CD4-positive, alpha-beta T cell treated with Interleukin-15 for 1 hour (primary cell): ENCODE measurements around the gene MCF2L.
"Not testable (repeated sequence)": the region's sequence is repeated elsewhere in the genome, so short reads cannot be mapped to it uniquely, and the experiment has no call there.

Experiments
- DNase-seq: peaks from one replicate; pipeline ENCODE4 v3.0.0-alpha.2; 2020

MCF2L gene

DNA sequence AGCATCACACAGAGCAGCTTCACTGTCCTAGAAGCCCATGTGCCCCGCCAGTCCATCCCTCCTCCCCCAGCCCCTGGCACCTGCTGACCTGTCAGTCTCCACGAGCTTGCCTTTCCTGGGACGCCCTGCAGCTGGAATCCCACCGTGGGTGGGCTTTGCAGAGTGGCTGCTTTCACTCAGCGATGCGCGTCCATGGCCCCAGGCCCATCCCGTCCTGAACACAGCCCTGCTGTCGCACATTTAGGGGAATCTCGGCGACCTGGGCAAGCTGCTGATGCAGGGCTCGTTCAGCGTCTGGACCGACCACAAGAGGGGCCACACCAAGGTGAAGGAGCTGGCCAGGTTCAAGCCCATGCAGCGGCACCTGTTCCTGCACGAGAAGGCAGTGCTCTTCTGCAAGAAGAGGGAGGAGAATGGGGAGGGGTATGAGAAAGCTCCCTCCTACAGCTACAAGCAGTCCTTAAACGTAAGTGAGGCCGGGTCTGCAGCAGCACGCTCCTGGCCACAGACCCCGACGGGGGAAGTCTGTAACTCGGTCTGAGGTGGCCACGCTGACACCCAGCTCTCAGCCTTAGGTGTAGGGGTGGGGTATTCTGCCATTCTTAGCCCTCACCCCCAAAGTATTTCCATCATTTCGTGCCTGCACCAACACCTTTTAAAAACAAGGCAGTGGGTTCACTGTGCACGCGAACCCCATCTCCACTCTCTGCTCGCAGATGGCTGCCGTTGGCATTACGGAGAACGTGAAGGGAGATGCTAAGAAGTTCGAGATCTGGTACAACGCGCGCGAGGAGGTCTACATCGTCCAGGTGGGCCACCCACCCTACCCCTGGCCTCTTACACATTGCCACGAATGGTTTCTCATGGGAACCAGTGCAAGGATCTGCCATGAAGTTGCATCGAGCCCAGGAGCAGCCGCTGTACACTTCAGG is 118.2 kb downstream of the MCF2L start:
- DNase-seq: no peak

DNA sequence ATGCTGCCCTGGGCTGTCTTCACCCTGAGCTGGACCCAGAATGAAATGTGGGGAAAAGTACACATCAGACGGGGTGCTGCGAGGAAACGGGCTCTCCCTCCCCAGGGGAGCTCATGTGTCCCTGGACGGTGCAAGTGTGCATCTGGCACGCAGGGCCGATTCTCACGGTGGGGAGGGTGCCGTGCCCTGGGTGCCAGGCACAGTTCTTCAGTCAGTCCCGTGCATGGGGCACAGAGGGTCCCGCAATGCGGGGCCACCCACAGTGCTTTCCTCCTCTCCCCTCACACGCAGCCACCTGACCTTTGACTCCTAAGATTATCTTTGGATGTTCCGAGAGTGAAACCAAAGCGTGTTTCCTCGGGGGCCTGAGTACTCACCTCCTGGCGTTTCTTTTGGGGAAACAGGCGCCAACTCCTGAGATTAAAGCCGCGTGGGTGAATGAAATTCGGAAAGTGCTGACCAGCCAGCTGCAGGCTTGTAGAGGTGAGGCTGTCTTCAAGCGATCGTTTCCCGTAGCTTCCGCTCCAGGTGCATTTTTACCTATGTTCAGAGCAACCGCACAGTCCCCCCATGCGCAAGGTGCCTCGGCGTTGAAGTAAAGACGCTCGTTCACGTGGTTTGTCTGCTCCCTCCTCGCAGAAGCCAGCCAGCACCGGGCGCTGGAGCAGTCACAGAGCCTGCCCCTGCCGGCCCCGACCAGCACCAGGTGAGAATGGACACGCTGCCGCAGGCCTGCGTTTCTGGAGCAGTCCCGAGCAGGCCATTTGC is 119.1 kb downstream of the MCF2L start:
- no peak for DNase-seq

GRCh38 chr13:113088691-113089020 is 119.6 kb downstream of the MCF2L start:
- DNase-seq: no peak

DNA sequence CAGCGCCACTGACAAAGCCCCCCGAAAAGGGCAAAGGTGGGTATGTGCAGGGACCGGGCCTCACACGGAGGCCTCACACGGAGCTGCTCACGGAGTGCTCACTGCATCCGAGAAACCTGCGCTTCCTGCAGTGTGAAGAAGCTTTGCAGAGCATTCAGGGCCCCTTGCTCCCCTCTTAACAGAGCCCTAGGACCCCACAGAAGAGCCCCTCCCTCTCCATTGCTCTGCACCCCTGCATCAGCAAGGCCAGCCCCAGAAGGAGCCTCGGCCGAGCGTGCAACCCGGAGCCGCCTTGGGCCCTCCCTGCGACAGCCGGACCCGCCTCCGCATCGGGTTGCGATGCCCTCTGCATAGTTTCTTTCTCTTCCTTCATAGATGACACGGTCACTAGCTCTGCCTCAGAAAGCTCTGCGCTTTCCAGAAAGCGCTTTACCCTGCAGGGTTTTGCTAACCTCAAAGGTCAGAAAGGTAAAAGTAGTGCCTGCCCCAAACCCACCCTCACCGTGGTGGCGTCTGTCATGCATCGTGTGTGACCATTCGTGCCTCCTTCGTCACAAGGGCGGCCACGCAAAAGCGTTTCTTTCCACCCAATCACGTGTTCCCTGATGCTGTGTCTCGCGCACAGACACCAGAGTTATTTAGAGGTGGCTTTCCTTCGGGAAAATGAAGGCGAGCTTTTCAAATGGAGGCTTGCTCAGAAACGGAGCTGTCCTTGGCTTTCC is 120.8 kb downstream of the MCF2L start:
- DNase-seq: no peak

- no peak for DNase-seq
These were observed 121.4 kb downstream of the MCF2L start for GRCh38 chr13:113090415-113090770.

DNA sequence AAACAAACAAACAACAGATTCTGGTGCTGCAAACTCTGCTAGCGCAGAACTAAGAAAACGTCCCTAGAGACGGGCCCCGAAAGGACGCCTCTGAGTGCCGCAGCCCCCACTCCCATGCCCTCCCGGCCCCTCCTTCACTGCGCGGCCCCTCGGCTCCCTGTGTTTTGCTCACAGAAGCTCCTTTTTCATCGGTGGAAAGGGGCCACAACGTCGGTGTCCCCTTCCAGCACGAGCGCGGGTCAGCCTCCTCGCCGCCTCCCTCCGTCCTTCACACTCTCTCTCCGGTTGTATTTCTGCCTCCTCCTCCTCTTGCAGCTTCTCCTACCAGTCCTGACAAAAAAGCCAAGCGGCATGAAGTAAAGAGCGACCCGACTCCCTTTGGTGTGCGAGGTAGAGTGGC is 121.8 kb downstream of the MCF2L start:
- DNase-seq: no peak

- DNase-seq: no peak
These were observed 122.3 kb downstream of the MCF2L start for GRCh38 chr13:113091211-113091771.

GRCh38 chr13:113091891-113092775 is 123.1 kb downstream of the MCF2L start:
- DNase-seq: no peak

GRCh38 chr13:113092776-113093579 is 124.0 kb downstream of the MCF2L start:
- DNase-seq: no peak

DNA sequence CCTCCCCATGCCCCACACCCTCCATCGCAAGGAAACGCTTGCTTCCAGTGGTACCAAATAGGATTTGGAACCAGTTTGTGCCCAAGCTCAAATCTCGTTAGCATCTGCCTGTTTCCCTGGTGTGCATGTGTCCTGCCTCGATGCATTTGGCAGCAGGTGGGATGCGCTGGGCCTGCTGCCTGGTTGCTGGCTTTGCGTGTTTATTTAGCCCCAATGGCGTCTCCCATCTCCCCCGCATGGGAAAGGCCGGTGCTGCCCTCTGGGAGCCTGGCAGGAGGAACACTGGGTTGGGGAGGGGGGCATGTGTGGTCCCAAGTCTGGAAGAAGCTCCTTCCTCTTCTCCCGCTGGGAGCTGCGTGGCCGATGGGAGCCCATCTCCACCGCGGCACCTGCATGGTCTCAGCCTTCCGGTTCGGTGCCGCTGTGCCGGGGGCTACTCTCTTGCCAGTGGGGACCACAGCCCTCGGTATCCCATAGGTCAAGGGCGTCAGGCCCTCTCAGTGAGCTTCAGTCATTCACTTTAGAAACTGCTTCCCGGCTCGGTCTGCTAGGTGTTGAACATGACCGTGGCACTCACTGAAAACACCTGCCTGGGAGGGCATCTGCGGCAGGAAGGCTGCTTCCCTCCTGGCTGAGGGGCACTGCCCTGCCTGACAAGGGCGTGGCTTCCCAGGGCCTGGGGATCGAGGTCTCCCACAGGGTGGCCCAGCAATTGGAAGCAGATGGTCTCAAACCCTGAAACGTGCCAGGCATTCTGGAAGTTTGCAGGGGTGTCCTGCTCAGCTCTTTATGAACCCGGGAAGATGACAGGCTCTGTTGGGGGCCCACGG is 124.8 kb downstream of the MCF2L start:
- no peak for DNase-seq

GRCh38 chr13:113094410-113094800 is 125.4 kb downstream of the MCF2L start:
- DNase-seq: no peak

GRCh38 chr13:113095146-113096051 is 126.4 kb downstream of the MCF2L start:
- DNase-seq: no peak

GRCh38 chr13:113096052-113096744 is 127.2 kb downstream of the MCF2L start:
- no peak for DNase-seq

GRCh38 chr13:113096745-113097305 is 127.8 kb downstream of the MCF2L start:
- no peak for DNase-seq

DNA sequence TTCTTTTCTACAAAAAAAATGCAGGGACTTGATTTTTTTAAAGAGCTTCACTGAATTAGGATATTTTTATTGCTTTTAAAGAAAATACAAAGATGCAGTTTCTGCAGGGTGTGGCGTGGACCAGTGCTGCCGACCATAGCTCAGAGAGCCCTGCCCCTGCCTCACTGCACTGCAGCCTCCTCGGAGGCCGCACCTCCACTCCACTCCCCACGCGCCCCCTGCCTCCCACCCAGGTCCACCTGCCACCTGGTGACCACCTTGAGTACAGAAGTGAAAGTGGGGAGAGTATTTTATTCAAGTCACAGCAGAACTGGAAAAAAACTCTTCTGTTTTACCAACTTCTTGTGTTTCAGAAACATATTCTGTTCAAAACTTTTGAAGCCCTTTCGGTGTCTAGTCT is 128.6 kb downstream of the MCF2L start:
- no peak for DNase-seq

GRCh38 chr13:113098162-113098732 is 129.2 kb downstream of the MCF2L start:
- DNase-seq: no peak

DNA sequence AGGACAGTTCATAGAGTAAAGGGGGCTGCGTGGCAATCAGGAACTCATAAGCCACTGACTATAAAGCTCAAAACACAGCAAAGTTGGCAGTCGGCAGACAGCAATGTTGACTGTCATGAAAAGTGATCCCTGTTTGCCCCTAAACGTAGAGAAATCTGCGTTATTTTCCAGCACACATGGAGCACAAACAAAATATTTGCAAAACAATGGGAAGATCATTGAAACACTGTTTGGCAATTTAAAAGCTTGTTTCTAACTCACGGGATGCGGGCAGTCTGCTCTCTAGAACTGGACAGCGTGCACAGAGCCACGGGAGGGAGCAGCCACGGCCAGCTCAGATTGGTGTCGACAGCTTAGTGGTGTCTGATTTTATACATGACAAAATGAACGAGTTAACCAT is 130.1 kb downstream of the MCF2L start:
- DNase-seq: no peak

DNA sequence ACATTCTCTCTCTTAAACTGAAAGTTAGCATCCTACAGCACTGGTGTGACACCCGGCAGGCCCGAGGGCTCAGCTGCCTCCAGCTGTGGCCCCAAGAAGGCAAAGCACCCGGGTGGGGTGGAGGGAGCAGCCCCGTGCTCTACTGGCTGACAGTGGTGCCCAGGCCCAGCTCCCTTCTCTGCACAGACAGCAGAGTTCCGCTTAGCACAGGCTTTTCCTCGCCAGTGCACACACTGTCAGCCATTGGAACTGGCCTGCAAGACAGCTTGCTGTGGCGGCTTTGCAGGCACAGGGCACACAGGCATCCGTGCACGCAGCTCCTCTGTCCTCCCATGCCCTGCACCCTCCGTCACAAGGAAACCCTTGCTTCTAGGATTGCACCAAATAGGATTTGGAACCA is 133.3 kb downstream of the MCF2L start:
- not testable (repeated sequence) for DNase-seq
